HG03045 (cell line): ENCODE results near the gene GTF3C4.

Source experiments
- ATAC-seq: cut with Tn5 transposase; IDR thresholded peaks from one replicate; pipeline ENCODE4 v1.9.1; 2021; ENCODE audit warnings: mild to moderate bottlenecking, moderate library complexity; ENCODE audit not compliant: unreplicated experiment

The GTF3C4 gene

GRCh38 chr9:132729235-132729890 lies 59.1 kb downstream of the GTF3C4 start:
- no peak for ATAC-seq

DNA sequence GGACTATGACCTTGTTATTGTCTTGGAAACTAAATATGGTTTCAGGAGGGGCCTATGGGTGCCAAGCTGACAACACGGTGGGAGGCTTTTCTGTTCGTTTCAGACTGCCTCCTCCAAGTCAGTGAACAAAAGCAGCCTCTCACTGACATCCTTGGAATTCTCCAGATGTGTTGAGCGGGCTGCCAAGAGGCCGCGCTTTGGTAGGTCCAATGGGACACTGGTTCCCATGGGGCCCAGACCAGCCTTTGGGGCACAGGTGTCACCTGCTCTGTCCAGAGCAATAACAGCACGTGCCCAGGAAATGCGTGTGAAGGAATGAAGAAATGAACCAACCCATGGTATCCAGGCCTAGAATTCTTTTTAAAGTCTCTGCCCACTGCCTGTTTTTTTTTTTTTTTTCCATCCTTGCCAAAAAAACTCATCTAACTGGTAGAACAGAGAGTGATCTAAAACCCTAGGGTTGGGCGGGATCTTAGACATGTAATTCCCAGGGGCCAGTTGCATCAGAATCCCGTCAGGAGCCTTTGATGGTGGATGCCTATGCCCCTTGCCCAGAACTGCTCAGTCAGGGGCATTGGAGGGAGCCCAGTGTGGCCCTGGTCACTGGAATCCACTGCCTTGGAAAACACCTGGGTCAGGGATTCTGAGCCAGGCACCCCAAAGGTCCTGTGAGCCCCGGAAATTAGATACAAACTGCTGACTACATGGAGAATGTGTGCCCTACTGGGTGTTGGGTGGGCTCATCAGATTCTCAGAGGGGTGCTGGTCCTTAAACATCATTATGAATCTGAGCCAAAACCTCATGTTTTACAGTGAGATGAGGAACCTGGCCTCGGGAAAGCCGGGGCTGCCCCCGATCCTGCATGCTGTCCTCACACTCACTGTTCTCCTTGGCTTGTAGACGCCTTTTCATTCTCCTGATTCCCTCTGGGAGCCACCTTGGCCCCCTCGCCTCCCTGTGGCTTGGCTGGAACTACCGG lies 60.1 kb downstream of the GTF3C4 start:
- no peak for ATAC-seq

- no peak for ATAC-seq
Observed at GRCh38 chr9:132731230-132731629, 61.0 kb downstream of the GTF3C4 start.

DNA sequence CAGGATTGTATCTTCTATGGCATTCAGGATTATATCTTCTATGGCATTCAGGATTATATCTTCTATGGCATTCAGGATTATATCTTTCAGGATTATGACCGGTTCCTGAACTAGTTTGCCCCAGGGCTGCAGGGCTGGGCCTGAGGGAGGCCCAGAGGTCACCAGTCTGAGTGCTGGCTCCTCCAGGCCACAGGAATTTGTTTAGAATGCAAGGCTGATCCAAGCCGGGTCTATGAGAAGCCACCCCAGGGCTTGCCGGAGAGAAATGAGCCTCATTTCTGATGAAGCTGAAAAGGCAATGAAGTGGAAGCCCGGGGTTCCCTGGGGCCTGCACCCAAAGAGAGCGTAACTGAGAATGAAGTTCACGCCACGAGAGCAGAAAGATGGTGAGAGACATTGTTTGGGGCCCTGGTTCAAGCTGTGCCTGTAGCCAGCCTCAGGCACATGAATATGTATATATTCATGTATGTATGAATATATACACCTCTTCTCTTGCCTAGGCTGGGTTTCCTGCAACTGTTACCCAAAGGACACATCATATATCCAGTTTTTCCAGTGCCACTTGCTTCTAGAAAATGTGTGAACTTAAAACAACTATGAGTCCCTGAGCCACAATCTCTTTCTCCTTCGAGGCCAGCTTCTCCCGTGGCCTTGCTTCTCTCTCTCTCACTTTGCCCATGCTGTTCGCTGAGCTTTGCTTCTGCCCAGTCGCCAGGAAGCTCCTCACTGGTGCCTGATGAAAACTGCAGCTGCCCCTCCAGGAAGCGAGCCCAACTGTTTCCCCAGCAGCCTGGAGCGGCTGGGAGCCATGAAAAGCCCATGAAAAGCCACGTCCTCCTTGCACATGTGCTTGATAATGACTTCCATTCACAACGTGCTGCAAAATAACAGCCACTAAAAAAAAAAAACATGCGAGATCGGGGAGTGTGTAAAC lies 62.3 kb downstream of the GTF3C4 start:
- no peak for ATAC-seq

GRCh38 chr9:132733260-132733815 lies 63.1 kb downstream of the GTF3C4 start:
- ATAC-seq: no peak

GRCh38 chr9:132739710-132740310 lies 69.5 kb downstream of the GTF3C4 start:
- ATAC-seq: no peak

DNA sequence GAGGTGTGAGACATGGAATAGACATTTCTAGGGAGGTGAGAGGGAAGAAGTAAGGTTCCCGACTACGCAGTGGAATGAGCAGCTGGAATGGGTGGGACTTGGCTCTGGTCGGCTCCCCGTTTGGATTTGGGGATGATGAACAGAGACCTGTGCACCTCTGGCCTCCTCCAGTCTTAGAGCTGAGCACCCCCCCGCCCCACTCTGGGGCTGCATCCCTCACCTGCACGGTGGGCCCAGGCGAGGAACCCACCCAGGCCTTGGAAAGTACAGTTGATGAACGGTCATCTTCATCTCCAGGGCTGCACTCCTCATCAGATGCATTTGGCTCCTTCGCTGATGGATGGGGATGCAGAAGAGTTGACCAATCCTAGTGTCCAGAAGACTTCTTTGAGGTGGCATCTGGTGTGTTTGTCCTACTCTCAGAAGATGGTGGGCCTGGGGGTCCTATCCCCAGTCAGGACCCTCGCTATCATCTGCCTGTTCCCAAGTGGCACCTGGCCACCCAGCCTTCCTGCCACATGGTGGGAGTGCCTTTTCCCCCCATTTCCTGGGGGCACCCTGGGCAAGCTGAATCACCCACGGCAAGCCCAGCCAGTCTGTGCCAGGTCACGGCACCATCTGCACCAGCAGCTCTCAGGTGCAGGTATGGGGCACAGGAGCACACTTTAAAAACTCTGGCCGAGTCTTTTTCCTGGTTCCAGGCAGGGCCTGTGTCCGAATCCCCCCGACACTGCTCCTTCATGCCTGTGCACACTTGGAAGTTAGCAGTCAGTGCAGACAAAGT lies 70.5 kb downstream of the GTF3C4 start:
- no peak for ATAC-seq

DNA sequence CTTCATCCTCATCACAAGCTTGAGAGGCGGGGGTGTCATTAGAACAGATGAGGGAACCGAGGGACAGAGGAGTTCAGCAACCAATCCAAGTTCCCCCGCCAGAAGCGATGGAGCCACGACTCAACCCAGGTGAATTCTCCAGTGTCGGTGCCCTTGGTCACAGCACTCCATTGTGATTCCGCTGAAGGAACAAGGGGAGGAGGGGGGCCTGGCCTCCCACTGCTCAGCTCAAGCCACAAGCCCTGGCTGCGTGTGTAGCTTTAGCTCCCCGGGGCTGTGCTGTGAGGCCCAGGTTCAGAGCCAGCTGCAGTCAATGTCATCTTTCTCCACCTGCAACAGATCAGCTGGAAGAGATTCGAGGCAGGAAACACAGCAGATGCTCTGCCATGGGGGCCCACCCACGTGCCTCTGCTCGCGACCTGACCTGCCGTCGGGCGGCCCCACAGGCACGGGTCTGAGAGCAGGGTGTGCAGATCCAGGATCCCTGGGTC lies 72.6 kb downstream of the GTF3C4 start:
- ATAC-seq: no peak

DNA sequence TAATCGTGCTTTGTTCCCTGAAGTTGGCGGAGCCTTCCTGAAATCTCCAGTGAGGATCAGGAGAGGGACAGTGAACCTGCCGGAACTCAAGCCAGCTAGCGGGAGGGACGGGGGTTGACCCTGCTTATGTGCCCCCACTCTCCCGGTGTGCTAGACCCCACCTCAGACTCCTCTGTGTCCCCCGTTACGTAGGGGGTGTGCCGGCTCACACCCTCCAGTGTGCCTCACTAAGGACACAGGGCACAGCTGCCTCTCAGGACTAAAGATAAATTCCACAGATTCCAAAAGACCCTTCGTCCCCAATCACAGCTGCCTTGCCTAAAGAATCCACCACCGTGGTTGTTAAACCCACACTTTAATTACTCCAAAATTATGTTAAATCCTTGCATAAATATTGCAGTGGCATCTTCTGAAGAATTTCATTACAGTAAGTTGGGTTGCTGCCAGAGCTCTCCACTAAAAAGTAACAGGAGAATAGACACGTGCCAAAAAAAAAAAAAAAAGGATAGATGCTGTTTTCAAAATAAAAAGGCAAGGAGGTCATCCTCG lies 73.7 kb downstream of the GTF3C4 start:
- ATAC-seq: no peak
